HT-29 (cell line): ENCODE measurements around the gene CROCC. TPM values are rescaled to one million over a fixed set of nuclear protein-coding genes. Genes with fewer than 3 reads are reported as not detected.
"Not testable (repeated sequence)": the region's sequence is repeated elsewhere in the genome, so short reads cannot be mapped to it uniquely, and the experiment has no call there.

Experiments used
- DNase-seq: peaks from one replicate; pipeline ENCODE4 v3.0.0-alpha.2; 2015; ENCODE audit warnings: low spot score
- total RNA-seq: library from RNA; depleted of rRNA; stranded (reverse); fragments of >200 nt; shearing (Covaris generic); gene quantifications from 2 replicates; pipeline ENCODE4 v1.2.3, GENCODE V29; 2014

The CROCC gene
- total RNA-seq, 1 experiment from 2014 or later: 13.2 TPM

- DNase-seq: not testable (repeated sequence)
Observed at GRCh38 chr1:16897653-16898052, 24.1 kb upstream of the CROCC start.

GRCh38 chr1:16898298-16898697, 23.4 kb upstream of the CROCC start:
- DNase-seq: not testable (repeated sequence)

GRCh38 chr1:16899020-16899419, 22.7 kb upstream of the CROCC start:
- DNase-seq: not testable (repeated sequence)

GRCh38 chr1:16900751-16901150, 21.0 kb upstream of the CROCC start:
- peak; percentile 49 for DNase-seq

- not testable (repeated sequence) for DNase-seq
Observed at GRCh38 chr1:16901371-16901770, 20.4 kb upstream of the CROCC start.

GRCh38 chr1:16903054-16903453, 18.7 kb upstream of the CROCC start:
- DNase-seq: peak; percentile 30

- peak; percentile 36 for DNase-seq
Observed at GRCh38 chr1:16903458-16903796, 18.3 kb upstream of the CROCC start.

GRCh38 chr1:16904560-16905109, 17.1 kb upstream of the CROCC start:
- peak; percentile 100 for DNase-seq

- peak; percentile 82 for DNase-seq
Observed at GRCh38 chr1:16905110-16905867, 16.4 kb upstream of the CROCC start.

- DNase-seq: no peak
Observed at GRCh38 chr1:16905868-16906702, 15.6 kb upstream of the CROCC start.

- no peak for DNase-seq
Observed at GRCh38 chr1:16906873-16907272, 14.9 kb upstream of the CROCC start.

- DNase-seq: no peak
Observed at GRCh38 chr1:16907870-16908758, 13.6 kb upstream of the CROCC start.

GRCh38 chr1:16911851-16912721, 9.6 kb upstream of the CROCC start:
- not testable (repeated sequence) for DNase-seq

GRCh38 chr1:16912742-16913141, 9.0 kb upstream of the CROCC start:
- not testable (repeated sequence) for DNase-seq

GRCh38 chr1:16913181-16913832, 8.4 kb upstream of the CROCC start:
- DNase-seq: no peak

GRCh38 chr1:16913833-16914662, 7.7 kb upstream of the CROCC start:
- peak; percentile 94 for DNase-seq

GRCh38 chr1:16914928-16915626, 6.7 kb upstream of the CROCC start:
- DNase-seq: not testable (repeated sequence)

GRCh38 chr1:16915627-16915973, 6.1 kb upstream of the CROCC start:
- no peak for DNase-seq
